KMS-11 (cell line): ENCODE data around the gene PLCB4.

Experiments used
- H2AFZ ChIP-seq: fragments of 200-600 bp; sonication (generic); 2 replicates; pipeline ENCODE4 v1.6.1; 2016; ENCODE audit warnings: antibody characterized with exemption, mixed run types, low read depth
- H3K27ac ChIP-seq: fragments of 200-600 bp; sonication (generic); 2 replicates; pipeline ENCODE4 v1.6.1; 2016; ENCODE audit warnings: mild to moderate bottlenecking, mixed run types
- H3K27me3 ChIP-seq: fragments of 200-600 bp; sonication (generic); 2 replicates; pipeline ENCODE4 v1.6.1; 2017; ENCODE audit warnings: mild to moderate bottlenecking, low read depth, mixed run types, moderate library complexity; ENCODE audit not compliant: insufficient read depth
- H3K36me3 ChIP-seq: fragments of 200-600 bp; sonication (generic); 2 replicates; pipeline ENCODE4 v1.6.1; 2017; ENCODE audit warnings: mild to moderate bottlenecking, mixed run types; ENCODE audit not compliant: insufficient read depth
- H3K4me1 ChIP-seq: fragments of 200-600 bp; sonication (generic); 2 replicates; pipeline ENCODE4 v1.6.1; 2016; ENCODE audit warnings: mild to moderate bottlenecking, low read depth, mixed run types; ENCODE audit not compliant: poor library complexity, severe bottlenecking
- H3K4me2 ChIP-seq: fragments of 200-600 bp; sonication (generic); 2 replicates; pipeline ENCODE4 v1.7.0; 2016; ENCODE audit warnings: mild to moderate bottlenecking, mixed run types
- H3K4me3 ChIP-seq: fragments of 200-600 bp; sonication (generic); IDR thresholded peaks from 2 replicates; pipeline ENCODE4 v1.6.1; 2017; ENCODE audit warnings: low read depth, low read length, mixed read lengths; ENCODE audit not compliant: insufficient read depth
- H3K79me2 ChIP-seq: fragments of 200-600 bp; sonication (generic); 2 replicates; pipeline ENCODE4 v1.6.1; 2016; ENCODE audit warnings: low read depth, mixed run types; ENCODE audit not compliant: insufficient read depth
- H3K9ac ChIP-seq: fragments of 200-600 bp; sonication (generic); 2 replicates; pipeline ENCODE4 v1.6.1; 2016; ENCODE audit warnings: mild to moderate bottlenecking, mixed run types
- H4K20me1 ChIP-seq: fragments of 200-600 bp; sonication (generic); 2 replicates; pipeline ENCODE4 v1.6.1; 2016; ENCODE audit warnings: mild to moderate bottlenecking, mixed run types; ENCODE audit not compliant: insufficient read depth
- CTCF ChIP-seq: fragments of 200-600 bp; sonication (generic); conservative IDR thresholded peaks from 2 replicates; pipeline ENCODE4 v1.6.1; 2017; ENCODE audit warnings: low read depth, mild to moderate bottlenecking, antibody characterized with exemption, low read length, moderate library complexity, mixed read lengths

PLCB4 gene

GRCh38 chr20:9147547-9148024 is 78.7 kb downstream of the PLCB4 start:
- peak overlapping the region; percentile 54; the same call in 1 of the 2 replicates for H3K4me2 ChIP-seq
- H2AFZ ChIP-seq: no peak overlapping the region
- H4K20me1 ChIP-seq: no peaks in the 10 kb centered on the region
- no peaks in the 10 kb centered on the region for H3K79me2 ChIP-seq
- H3K27me3 ChIP-seq: no peaks in the 10 kb centered on the region
- TF ChIP-seq CTCF: no peak
- no peak overlapping the region for H3K4me3 ChIP-seq
- peaks cover 36% of the 10 kb centered on the region for H3K4me1 ChIP-seq
- H3K27ac ChIP-seq: no peak overlapping the region
- no peak overlapping the region for H3K9ac ChIP-seq
- H3K36me3 ChIP-seq: no peaks in the 10 kb centered on the region

GRCh38 chr20:9148291-9148690 is 79.4 kb downstream of the PLCB4 start:
- Histone ChIP-seq H3K36me3 (no peaks in the 10 kb centered on the region), H3K27me3 (no peaks in the 10 kb centered on the region), H3K9ac (no peak overlapping the region), H3K4me2 (no peak overlapping the region), H3K4me3 (no peak overlapping the region), H3K4me1 (peaks cover 36% of the 10 kb centered on the region), H2AFZ (no peak overlapping the region), H3K27ac (no peak overlapping the region), H4K20me1 (no peaks in the 10 kb centered on the region), H3K79me2 (no peaks in the 10 kb centered on the region)
- no peak for TF ChIP-seq CTCF

DNA sequence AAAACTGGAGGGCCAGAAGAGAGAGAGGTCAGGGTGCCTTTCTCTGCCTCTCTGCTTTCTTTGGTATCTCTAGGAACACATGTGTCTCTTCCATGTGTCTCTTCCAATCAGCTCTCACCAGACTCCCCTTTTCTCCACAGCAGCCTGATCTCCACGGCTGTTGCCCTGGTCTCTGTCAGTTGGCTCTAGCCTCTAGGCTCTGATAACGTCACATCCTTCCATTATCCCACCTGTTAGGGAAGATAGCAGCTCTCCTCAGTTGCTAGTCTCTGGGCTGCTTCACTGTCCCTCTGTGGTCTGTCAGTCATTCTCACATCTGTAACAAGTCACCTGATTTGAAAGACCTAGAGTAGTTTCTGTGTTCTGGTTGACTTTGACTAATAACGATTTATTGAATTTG is 80.2 kb downstream of the PLCB4 start:
- no peak for TF ChIP-seq CTCF
- Histone ChIP-seq H3K36me3 (no peaks in the 10 kb centered on the region), H3K4me2 (no peak overlapping the region), H4K20me1 (no peaks in the 10 kb centered on the region), H3K4me3 (no peak overlapping the region), H2AFZ (no peak overlapping the region), H3K27ac (no peak overlapping the region), H3K79me2 (no peaks in the 10 kb centered on the region), H3K4me1 (peaks cover 36% of the 10 kb centered on the region), H3K9ac (no peak overlapping the region), H3K27me3 (no peaks in the 10 kb centered on the region)

- H3K79me2 ChIP-seq: no peaks in the 10 kb centered on the region
- no peak overlapping the region for H3K9ac ChIP-seq
- H3K27me3 ChIP-seq: no peaks in the 10 kb centered on the region
- H3K36me3 ChIP-seq: no peaks in the 10 kb centered on the region
- H3K4me2 ChIP-seq: no peak overlapping the region
- H3K27ac ChIP-seq: no peak overlapping the region
- H2AFZ ChIP-seq: no peak overlapping the region
- H3K4me1 ChIP-seq: peaks cover 36% of the 10 kb centered on the region
- no peak overlapping the region for H3K4me3 ChIP-seq
- H4K20me1 ChIP-seq: no peaks in the 10 kb centered on the region
- no peak for TF ChIP-seq CTCF
Measured at GRCh38 chr20:9149796-9150195, 80.9 kb downstream of the PLCB4 start.
